Measurements from ENCODE around the gene GEMIN4.
"Not testable (repeated sequence)": the region's sequence is repeated elsewhere in the genome, so short reads cannot be mapped to it uniquely, and the experiment has no call there.

GEMIN4 gene

DNA sequence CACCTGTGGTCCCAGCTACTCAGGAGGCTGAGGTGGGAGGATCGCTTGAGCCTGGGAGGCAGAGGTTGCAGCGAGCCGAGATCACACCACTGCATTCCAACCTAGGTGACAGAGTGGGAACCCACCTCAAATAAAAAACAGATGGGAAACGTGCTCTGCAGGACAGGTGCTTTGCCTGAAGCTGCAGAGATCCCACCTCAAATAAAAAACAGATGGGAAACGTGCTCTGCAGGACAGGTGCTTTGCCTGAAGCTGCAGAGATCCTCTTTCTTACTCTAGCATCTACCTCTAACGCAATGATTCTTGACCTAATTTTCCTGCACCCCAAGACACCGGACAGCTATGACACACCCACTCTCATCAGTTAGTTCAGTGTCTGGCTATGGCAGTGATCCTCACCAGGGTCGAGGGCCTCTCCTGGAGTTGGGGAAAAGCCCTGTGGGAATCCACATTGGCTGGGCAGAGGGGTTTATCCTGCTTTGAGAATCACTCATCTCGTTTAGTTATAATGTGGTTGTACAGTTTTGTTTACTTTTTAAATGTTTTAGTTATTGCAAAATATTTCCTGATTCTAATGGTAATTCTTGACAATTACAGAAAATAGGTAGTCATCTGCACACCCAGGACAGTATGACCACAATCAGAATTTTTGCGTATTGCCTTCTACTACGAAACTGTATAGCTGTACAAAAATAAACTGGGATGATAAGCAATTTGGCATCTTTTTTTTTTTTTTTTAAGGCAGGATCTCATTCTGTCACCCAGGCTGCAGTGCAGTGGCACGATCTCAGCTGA is 48.8 kb downstream of the GEMIN4 start:
- CTCF ChIA-PET = interaction anchor here (0.7 kb wide), 1 partner anchor 42 kb away, joined by 3 read pairs; no protein-coding TSS in a partner anchor
- POLR2A ChIA-PET (ENCODE audit: low non-redundant PET) = no interaction called here
- H3K27ac ChIP-seq = peak overlapping the region; percentile 39
- DNase-seq (ENCODE audit: low spot score) = no peak
- TF ChIP-seq, protein P1, sequence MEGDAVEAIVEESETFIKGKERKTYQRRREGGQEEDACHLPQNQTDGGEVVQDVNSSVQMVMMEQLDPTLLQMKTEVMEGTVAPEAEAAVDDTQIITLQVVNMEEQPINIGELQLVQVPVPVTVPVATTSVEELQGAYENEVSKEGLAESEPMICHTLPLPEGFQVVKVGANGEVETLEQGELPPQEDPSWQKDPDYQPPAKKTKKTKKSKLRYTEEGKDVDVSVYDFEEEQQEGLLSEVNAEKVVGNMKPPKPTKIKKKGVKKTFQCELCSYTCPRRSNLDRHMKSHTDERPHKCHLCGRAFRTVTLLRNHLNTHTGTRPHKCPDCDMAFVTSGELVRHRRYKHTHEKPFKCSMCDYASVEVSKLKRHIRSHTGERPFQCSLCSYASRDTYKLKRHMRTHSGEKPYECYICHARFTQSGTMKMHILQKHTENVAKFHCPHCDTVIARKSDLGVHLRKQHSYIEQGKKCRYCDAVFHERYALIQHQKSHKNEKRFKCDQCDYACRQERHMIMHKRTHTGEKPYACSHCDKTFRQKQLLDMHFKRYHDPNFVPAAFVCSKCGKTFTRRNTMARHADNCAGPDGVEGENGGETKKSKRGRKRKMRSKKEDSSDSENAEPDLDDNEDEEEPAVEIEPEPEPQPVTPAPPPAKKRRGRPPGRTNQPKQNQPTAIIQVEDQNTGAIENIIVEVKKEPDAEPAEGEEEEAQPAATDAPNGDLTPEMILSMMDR (conservative IDR thresholded peaks at IDR 0.05; ENCODE audit: low read depth) = no peak

- DNase-seq (ENCODE audit: low spot score) = peak; percentile 50
- peak overlapping the region; percentile 20; the same call in 1 of the 2 replicates for H3K27ac ChIP-seq
- ChIA-PET CTCF (interaction anchor here (0.6 to 3.3 kb wide), 14 partner anchors 9 to 556 kb away, joined by 3 to 23 read pairs (median 3); a partner anchor contains a TSS), POLR2A (ENCODE audit: low non-redundant PET) (interaction anchor here (0.5 kb wide), 1 partner anchor 288 kb away, joined by 3 read pairs; no protein-coding TSS in a partner anchor)
- TF ChIP-seq, protein P1 (conservative IDR thresholded peaks at IDR 0.05; ENCODE audit: low read depth) = peak; percentile 69
Measured at GRCh38 chr17:700504-701094, 51.5 kb downstream of the GEMIN4 start.

DNA sequence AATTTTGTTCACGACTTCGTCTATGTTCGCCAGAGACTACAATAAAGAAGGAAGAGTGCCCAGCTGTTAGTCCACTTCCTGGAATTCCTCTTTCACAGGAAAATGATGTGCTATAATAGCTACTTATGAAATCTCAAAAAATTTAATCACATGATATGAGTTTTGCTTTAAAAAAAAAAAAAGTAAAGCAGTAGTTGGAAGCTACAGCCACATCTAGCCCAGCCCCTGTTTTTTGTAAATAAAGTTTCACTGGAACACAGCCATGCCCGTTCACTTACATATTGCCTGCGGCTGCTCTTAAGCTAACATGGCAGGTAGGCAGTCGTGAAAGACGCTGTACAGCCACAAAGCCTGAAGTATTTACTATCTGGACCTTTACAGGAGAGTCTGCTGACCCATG is 52.7 kb downstream of the GEMIN4 start:
- TF ChIP-seq, protein P1 (conservative IDR thresholded peaks at IDR 0.05; ENCODE audit: low read depth) = no peak
- H3K27ac ChIP-seq = no peak overlapping the region
- ChIA-PET POLR2A (ENCODE audit: low non-redundant PET) (no interaction called here), CTCF (interaction anchor here (1.0 to 3.3 kb wide), 2 partner anchors 14 to 287 kb away, joined by 5 to 23 read pairs; no protein-coding TSS in a partner anchor)
- DNase-seq (ENCODE audit: low spot score) = no peak

DNA sequence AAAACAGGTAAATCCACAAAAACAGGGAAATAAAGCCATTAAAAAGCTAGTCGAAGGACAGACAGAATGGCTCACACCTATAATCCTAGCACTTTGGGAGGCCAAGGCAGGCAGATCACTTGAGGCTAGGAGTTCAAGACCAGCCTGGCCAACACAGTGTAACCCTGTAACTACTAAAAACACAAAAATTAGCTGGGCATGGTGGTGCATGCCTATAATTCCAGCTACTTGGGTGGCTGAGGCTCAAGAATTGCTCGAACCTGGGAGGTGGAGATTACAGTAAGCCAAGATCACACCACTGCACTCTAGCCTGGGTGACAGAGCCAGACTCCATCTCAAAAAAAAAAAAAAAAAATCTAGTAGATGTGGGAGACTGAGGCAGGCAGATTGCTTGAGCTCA is 54.0 kb downstream of the GEMIN4 start:
- not testable (repeated sequence) for H3K27ac ChIP-seq; DNase-seq (ENCODE audit: low spot score)
- ChIA-PET POLR2A (ENCODE audit: low non-redundant PET) (interaction anchor here (0.7 kb wide), 1 partner anchor 196 kb away, joined by 8 read pairs; no protein-coding TSS in a partner anchor), CTCF (interaction anchor here (0.6 to 2.3 kb wide), 4 partner anchors 31 to 492 kb away, joined by 3 to 10 read pairs (median 6); no protein-coding TSS in a partner anchor)

GRCh38 chr17:697682-698081 is 54.4 kb downstream of the GEMIN4 start:
- POLR2A ChIA-PET (ENCODE audit: low non-redundant PET) = interaction anchor here (0.7 kb wide), 1 partner anchor 196 kb away, joined by 8 read pairs; no protein-coding TSS in a partner anchor

GRCh38 chr17:696369-696768 is 55.7 kb downstream of the GEMIN4 start:
- POLR2A ChIA-PET (ENCODE audit: low non-redundant PET) = no interaction called here
- TF ChIP-seq, protein P1 (conservative IDR thresholded peaks at IDR 0.05; ENCODE audit: low read depth) = no peak
- H3K27ac ChIP-seq = no peak overlapping the region
- no peak for DNase-seq (ENCODE audit: low spot score)
- CTCF ChIA-PET = interaction anchor here (0.5 to 0.9 kb wide), 2 partner anchors 42 to 284 kb away, joined by 3 to 9 read pairs; no protein-coding TSS in a partner anchor

More at GRCh38 chr17:697682-698081, 54.4 kb downstream of the GEMIN4 start:
- no peak for DNase-seq (ENCODE audit: low spot score)
- CTCF ChIA-PET = interaction anchor here (0.6 to 2.3 kb wide), 2 partner anchors 285 to 492 kb away, joined by 6 to 10 read pairs; no protein-coding TSS in a partner anchor
- H3K27ac ChIP-seq = no peak overlapping the region
- TF ChIP-seq, protein P1 (conservative IDR thresholded peaks at IDR 0.05; ENCODE audit: low read depth) = no peak
